H9 (cell line): ENCODE measurements around the gene SLC25A42. TPM values are rescaled to one million over a fixed set of nuclear protein-coding genes. Genes with fewer than 3 reads are reported as not detected.

Source experiments
- DNase-seq: peaks from one replicate; pipeline ENCODE4 v3.0.0-alpha.2; 2017
- H2AFZ ChIP-seq: one replicate; pipeline ENCODE4 v1.6.1; 2013; ENCODE audit warnings: mild to moderate bottlenecking, low read length, control low read depth, moderate library complexity
- H2AK5ac ChIP-seq: 2 replicates; pipeline ENCODE4 v1.6.1; 2013; ENCODE audit warnings: low read length, control low read depth, mixed read lengths; ENCODE audit not compliant: insufficient read length
- H2BK120ac ChIP-seq: one replicate; pipeline ENCODE4 v1.6.1; 2013; ENCODE audit warnings: low read depth, mild to moderate bottlenecking, low read length, control low read depth, inconsistent platforms; ENCODE audit not compliant: poor library complexity, severe bottlenecking
- H2BK12ac ChIP-seq: 2 replicates; pipeline ENCODE4 v1.6.1; 2013; ENCODE audit warnings: low read length, control low read depth, mixed read lengths, low read depth; ENCODE audit not compliant: insufficient read length
- H2BK15ac ChIP-seq: 2 replicates; pipeline ENCODE4 v1.6.1; 2013; ENCODE audit warnings: low read depth, low read length, control low read depth
- H2BK20ac ChIP-seq: one replicate; pipeline ENCODE4 v1.6.1; 2013; ENCODE audit warnings: low read depth, mild to moderate bottlenecking, low read length, control low read depth, inconsistent platforms; ENCODE audit not compliant: poor library complexity, severe bottlenecking
- H2BK5ac ChIP-seq: 2 replicates; pipeline ENCODE4 v1.6.1; 2013; ENCODE audit warnings: low read length, control low read depth, mixed read lengths; ENCODE audit not compliant: insufficient read length
- H3K14ac ChIP-seq: 2 replicates; pipeline ENCODE4 v1.6.1; 2013; ENCODE audit warnings: low read length, control low read depth; ENCODE audit not compliant: insufficient read depth
- H3K18ac ChIP-seq: 2 replicates; pipeline ENCODE4 v1.6.1; 2013; ENCODE audit warnings: low read depth, mild to moderate bottlenecking, mixed read lengths, low read length, control low read depth; ENCODE audit not compliant: insufficient read length
- H3K23ac ChIP-seq: 2 replicates; pipeline ENCODE4 v1.6.1; 2013; ENCODE audit warnings: low read length, control low read depth, mixed read lengths, low read depth; ENCODE audit not compliant: insufficient read length
- H3K23me2 ChIP-seq: 2 replicates; pipeline ENCODE4 v1.6.1; 2013; ENCODE audit warnings: low read depth, mild to moderate bottlenecking, mixed read lengths, low read length, control low read depth; ENCODE audit not compliant: insufficient read length, poor library complexity, severe bottlenecking
- H3K27ac ChIP-seq: 2 replicates; pipeline ENCODE4 v1.5.1; 2013; ENCODE audit warnings: low read length, control low read depth, mixed read lengths, low read depth; ENCODE audit not compliant: insufficient read length
- H3K27me3 ChIP-seq: 2 replicates; pipeline ENCODE4 v1.6.1; 2013; ENCODE audit warnings: low read length, control low read depth, inconsistent platforms; ENCODE audit not compliant: insufficient read depth
- H3K4ac ChIP-seq: 2 replicates; pipeline ENCODE4 v1.6.1; 2013; ENCODE audit warnings: low read depth, mild to moderate bottlenecking, control low read depth, inconsistent platforms, low read length, moderate library complexity
- H3K4me1 ChIP-seq: 2 replicates; pipeline ENCODE4 v1.6.1; 2013; ENCODE audit warnings: low read length, control low read depth, inconsistent platforms; ENCODE audit not compliant: insufficient read depth
- H3K4me2 ChIP-seq: 2 replicates; pipeline ENCODE4 v1.6.1; 2013; ENCODE audit warnings: low read length, control low read depth, mixed read lengths; ENCODE audit not compliant: insufficient read length, insufficient read depth
- H3K56ac ChIP-seq: 2 replicates; pipeline ENCODE4 v1.6.1; 2013; ENCODE audit warnings: low read depth, mild to moderate bottlenecking, mixed read lengths, low read length, control low read depth; ENCODE audit not compliant: insufficient read length
- H3K79me1 ChIP-seq: 2 replicates; pipeline ENCODE4 v1.6.1; 2013; ENCODE audit warnings: low read depth, mild to moderate bottlenecking, moderate library complexity, low read length, control low read depth, inconsistent platforms; ENCODE audit not compliant: insufficient read depth, poor library complexity, severe bottlenecking
- H3K79me2 ChIP-seq: 2 replicates; pipeline ENCODE4 v1.6.1; 2013; ENCODE audit warnings: low read length, control low read depth, inconsistent platforms; ENCODE audit not compliant: insufficient read depth
- H3K9ac ChIP-seq: 2 replicates; pipeline ENCODE4 v1.6.1; 2013; ENCODE audit warnings: low read length, control low read depth, mixed read lengths; ENCODE audit not compliant: insufficient read length; ENCODE audit errors: extremely low read depth
- H3K9me3 ChIP-seq: one replicate; pipeline ENCODE4 v1.6.1; 2013; ENCODE audit warnings: low read depth, low read length, inconsistent platforms; ENCODE audit not compliant: control insufficient read depth
- H3T11ph ChIP-seq: one replicate; pipeline ENCODE4 v1.6.1; 2013; ENCODE audit warnings: mild to moderate bottlenecking, low read length, control low read depth, inconsistent platforms
- H4K20me1 ChIP-seq: one replicate; pipeline ENCODE4 v1.6.1; 2013; ENCODE audit not compliant: control insufficient read depth, insufficient read length, insufficient read depth
- H4K5ac ChIP-seq: 2 replicates; pipeline ENCODE4 v1.6.1; 2013; ENCODE audit warnings: low read depth, mild to moderate bottlenecking, mixed read lengths, low read length, control low read depth; ENCODE audit not compliant: insufficient read length
- H4K8ac ChIP-seq: replicated peaks from 2 replicates; pipeline ENCODE4 v1.6.1; 2013; ENCODE audit warnings: low read length, control low read depth, mixed read lengths, low read depth; ENCODE audit not compliant: insufficient read length
- H4K91ac ChIP-seq: 2 replicates; pipeline ENCODE4 v1.6.1; 2013; ENCODE audit warnings: low read depth, mild to moderate bottlenecking, moderate library complexity, mixed read lengths, low read length, control low read depth; ENCODE audit not compliant: insufficient read length
- H3K27ac Mint-ChIP-seq, 3 experiments: 2 replicates in 2 of 3; 3 replicates in 1 of 3; pipeline ENCODE4 v1.8.0; 2020 to 2021; ENCODE audit warnings: mixed read lengths in 3 of 3, mild to moderate bottlenecking in 1 of 3, moderate library complexity in 1 of 3
- H3K27me3 Mint-ChIP-seq: 2 replicates; pipeline ENCODE4 v1.8.0; 2021; ENCODE audit warnings: low read depth, mild to moderate bottlenecking, moderate library complexity, mixed read lengths
- H3K36me3 Mint-ChIP-seq, 3 experiments: 2 replicates in 2 of 3; 3 replicates in 1 of 3; pipeline ENCODE4 v1.8.0; 2020 to 2021; ENCODE audit warnings: low read depth in 3 of 3, mixed read lengths in 3 of 3; ENCODE audit not compliant: insufficient read depth in 1 of 3
- H3K4me1 Mint-ChIP-seq, 2 experiments: 2 replicates each; pipeline ENCODE4 v1.8.0; 2020; ENCODE audit warnings: mixed read lengths in 2 of 2
- H3K4me3 Mint-ChIP-seq, 2 experiments: 2 replicates in 1 of 2; 3 replicates in 1 of 2; pipeline ENCODE4 v1.8.0; 2020 to 2021; ENCODE audit warnings: mild to moderate bottlenecking in 2 of 2, mixed read lengths in 2 of 2, moderate library complexity in 1 of 2
- H3K9me3 Mint-ChIP-seq, 2 experiments: 2 replicates in 1 of 2; 3 replicates in 1 of 2; pipeline ENCODE4 v1.8.0; 2020; ENCODE audit warnings: mild to moderate bottlenecking in 2 of 2, mixed read lengths in 2 of 2, moderate library complexity in 1 of 2
- CTCF ChIP-seq: fragments of 200-600 bp; sonication (generic); conservative IDR thresholded peaks from 3 replicates; pipeline ENCODE4 v1.8.0; 2021; ENCODE audit warnings: antibody characterized with exemption, mild to moderate bottlenecking
- WGBS: extraction: QIAGEN DNeasy Blood & Tissue Kit; methylation state at CpG from one replicate; pipeline ENCODE4 v1.1.7; 2013; ENCODE audit warnings: missing lambda C conversion rate, low lambda C conversion rate, mixed read lengths; ENCODE audit not compliant: insufficient read length; ENCODE audit errors: extremely low coverage; 5-methylcytosine and 5-hydroxymethylcytosine counted together
- total RNA-seq: library from RNA; stranded (reverse); gene quantifications from 2 replicates; pipeline ENCODE4 v1.2.1, GENCODE V29; 2021

The SLC25A42 gene
- total RNA-seq, 1 experiment from 2014 or later, result 3.6 TPM

GRCh38 chr19:19159534-19159933, 95.7 kb downstream of the SLC25A42 start:
- H2AFZ ChIP-seq, result no peak overlapping the region
- no peak overlapping the region for H4K8ac ChIP-seq
- no peak overlapping the region for H3K4ac ChIP-seq
- H3K4me1 ChIP-seq, result no peaks in the 10 kb centered on the region
- H3K27me3 Mint-ChIP-seq, result peaks cover 27% of the 10 kb centered on the region
- no peaks in the 10 kb centered on the region for H3K79me2 ChIP-seq
- no peaks in the 10 kb centered on the region for H3K9me3 Mint-ChIP-seq
- no peak overlapping the region for H4K5ac ChIP-seq
- H3K27me3 ChIP-seq, result no peaks in the 10 kb centered on the region
- H3T11ph ChIP-seq, result no peak overlapping the region
- no peaks in the 10 kb centered on the region for H4K20me1 ChIP-seq
- H3K9me3 ChIP-seq, result no peaks in the 10 kb centered on the region
- no peaks in the 10 kb centered on the region for H3K79me1 ChIP-seq
- no peak overlapping the region for H2BK5ac ChIP-seq
- H2BK120ac ChIP-seq, result no peak overlapping the region
- DNase-seq, result no peak
- no peak overlapping the region for H3K4me2 ChIP-seq
- H3K4me3 Mint-ChIP-seq, result no peak overlapping the region; a peak in 1 of 5 replicates
- H3K4me1 Mint-ChIP-seq, result peaks cover 12 to 19% of the 10 kb centered on the region in 2 experiments
- no peak overlapping the region for H2BK12ac ChIP-seq
- H3K23ac ChIP-seq, result no peak overlapping the region
- H3K27ac ChIP-seq, result no peak overlapping the region
- no peaks in the 10 kb centered on the region; a peak in 2 of 7 replicates for H3K36me3 Mint-ChIP-seq
- no peak overlapping the region for H3K14ac ChIP-seq
- no peak overlapping the region for H3K56ac ChIP-seq
- no peak for TF ChIP-seq CTCF
- no peak overlapping the region for H2BK20ac ChIP-seq
- H2AK5ac ChIP-seq, result no peak overlapping the region
- no peak overlapping the region for H3K9ac ChIP-seq
- no peaks in the 10 kb centered on the region for H3K23me2 ChIP-seq
- no peak overlapping the region for H2BK15ac ChIP-seq
- WGBS, result no CpG with 5 or more reads among the region's 4 CpGs
- H3K27ac Mint-ChIP-seq, result 0 out of 7 replicates have a peak overlapping the region, but pooled peaks of 1 of the 3 experiments have one; percentile 61
- no peak overlapping the region for H3K18ac ChIP-seq
- H4K91ac ChIP-seq, result no peak overlapping the region
